Esophagus squamous epithelium (tissue), 5 donors: ENCODE measurements around the gene CALN1. TPM values are rescaled to one million over a fixed set of nuclear protein-coding genes. Genes with fewer than 3 reads are reported as not detected.

Source experiments
- DNase-seq: peaks from one replicate; lab custom pipeline; 2025; lab: John Stamatoyannopoulos, UW
- H3K27ac ChIP-seq, 4 donors: fragments of 200-600 bp; sonication (generic); one replicate each; pipeline ENCODE4 v1.5.1; 2016 to 2019; ENCODE audit warnings: mild to moderate bottlenecking in 1 of 4
- H3K27me3 ChIP-seq, 4 donors: fragments of 200-600 bp; sonication (generic); 1 replicate in 3 of 4; 2 replicates in 1 of 4; pipeline versions ENCODE4 v1.5.1 to v1.6.0; 2017 to 2021; ENCODE audit warnings: antibody characterized with exemption in 1 of 4
- H3K36me3 ChIP-seq, 3 donors: fragments of 200-600 bp; sonication (generic); one replicate each; pipeline ENCODE4 v1.5.1; 2016 to 2019
- H3K4me1 ChIP-seq, 3 donors: fragments of 200-600 bp; sonication (generic); one replicate each; pipeline ENCODE4 v1.5.1; 2017 to 2019
- H3K4me3 ChIP-seq, 4 donors: fragments of 200-600 bp; sonication (generic); 1 replicate in 3 of 4; 2 replicates in 1 of 4; pipeline ENCODE4 v1.5.1; 2016 to 2019; ENCODE audit warnings: mild to moderate bottlenecking in 2 of 4, moderate library complexity in 1 of 4
- H3K9me3 ChIP-seq, 3 donors: fragments of 200-600 bp; sonication (generic); one replicate each; pipeline ENCODE4 v1.5.1; 2016 to 2019
- CTCF ChIP-seq, 6 experiments: fragments of 450-650 bp in 4 of 6; fragments of 200-600 bp in 2 of 6; sonication (generic) in 2 of 6; IDR thresholded peaks; one replicate each; pipeline ENCODE4 v1.5.1; 2016 to 2019; ENCODE audit warnings: antibody characterized with exemption in 6 of 6, mild to moderate bottlenecking in 4 of 6, moderate library complexity in 4 of 6
- POLR2A ChIP-seq, 4 donors: fragments of 450-650 bp; IDR thresholded peaks; one replicate each; pipeline ENCODE4 v1.6.1; 2017; ENCODE audit warnings: antibody characterized with exemption in 4 of 4, mild to moderate bottlenecking in 4 of 4, moderate library complexity in 3 of 4
- WGBS, 2 donors: methylation state at CpG; one replicate each; pipeline ENCODE4 v1.1.5; 2018; 5-methylcytosine and 5-hydroxymethylcytosine counted together
- intact Hi-C: fragments of 100-400 bp; cut with DNase I; formaldehyde crosslinking; loops from one replicate; pipeline ENCODE4 v1.15.0; 2022
- total RNA-seq, 4 donors: library from RNA; depleted of rRNA; stranded (reverse); fragments of >200 nt; gene quantifications; one replicate each; pipeline ENCODE4 v1.1.0, GENCODE V29; 2016
- donor health status: DM: yes; HTN: yes; CAD: no.

The CALN1 gene
- total RNA-seq, 4 donors from 2014 or later: 0.83 TPM; not detected in 3

- 28 to 51% methylated on average over 8 of the region's 8 CpGs for WGBS, 2 donors
- H3K4me3 ChIP-seq: no peak overlapping the region
- H3K4me1 ChIP-seq: no peaks in the 10 kb centered on the region
- no peaks in the 10 kb centered on the region for H3K36me3 ChIP-seq
- H3K27me3 ChIP-seq: no peaks in the 10 kb centered on the region
- intact Hi-C loops: no loop called here
- TF ChIP-seq CTCF (IDR thresholded peaks at IDR 0.05) (peak in 1 of 6 experiments; percentile 14), POLR2A (IDR thresholded peaks at IDR 0.05) (no peak)
- DNase-seq: no peak
- no peak overlapping the region for H3K27ac ChIP-seq
- H3K9me3 ChIP-seq: no peaks in the 10 kb centered on the region
These were observed 424.9 kb downstream of the CALN1 start for GRCh38 chr7:71987200-71987767.

DNA sequence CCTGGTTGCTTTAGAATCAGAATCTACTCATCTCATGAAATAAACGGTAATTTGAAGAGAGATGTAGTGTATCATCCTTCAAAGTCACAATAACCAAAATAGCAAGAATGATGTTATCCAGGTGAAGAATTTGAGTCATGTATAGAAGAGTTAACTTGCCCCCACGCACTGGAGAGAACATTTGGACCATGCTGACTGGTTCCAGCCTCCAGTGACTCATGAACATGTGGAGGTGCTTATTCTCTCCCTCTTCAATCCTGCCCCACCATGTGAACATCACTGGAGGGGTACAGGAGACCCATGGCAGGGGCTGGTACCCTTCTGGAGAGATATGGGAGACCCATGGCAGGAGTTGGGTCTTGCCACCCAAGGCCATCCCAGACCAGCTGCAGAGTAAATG, 427.8 kb downstream of the CALN1 start:
- Histone ChIP-seq H3K36me3 (no peaks in the 10 kb centered on the region), H3K27me3 (no peaks in the 10 kb centered on the region), H3K9me3 (no peaks in the 10 kb centered on the region), H3K4me3 (no peak overlapping the region), H3K27ac (no peak overlapping the region), H3K4me1 (no peaks in the 10 kb centered on the region)
- DNase-seq: no peak
- WGBS, 2 donors: 47 to 62% methylated on average over 2 of the region's 2 CpGs
- intact Hi-C loops: no loop called here
- TF ChIP-seq POLR2A (IDR thresholded peaks at IDR 0.05) (no peak), CTCF (IDR thresholded peaks at IDR 0.05) (no peak)

DNA sequence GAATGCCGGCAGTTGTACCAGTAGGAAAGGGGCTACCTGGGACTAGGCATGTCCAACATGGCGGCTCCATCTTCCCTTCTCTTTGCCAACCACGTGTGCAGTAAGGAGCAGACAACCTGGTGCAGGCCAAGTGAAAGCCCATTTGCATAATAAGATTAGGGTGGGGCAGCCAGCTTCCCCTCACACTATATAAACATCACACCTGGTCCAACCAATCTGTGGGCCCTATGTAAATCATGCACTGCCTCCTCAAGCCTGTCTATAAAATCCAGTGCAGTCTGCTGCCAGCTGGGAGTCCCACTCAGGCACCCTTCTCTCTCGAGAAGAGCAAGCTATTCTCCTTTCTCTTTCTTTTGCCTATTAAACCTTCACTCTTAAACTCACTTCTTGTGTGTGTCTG, 429.3 kb downstream of the CALN1 start:
- Histone ChIP-seq H3K27ac (no peak overlapping the region), H3K36me3 (no peaks in the 10 kb centered on the region), H3K4me1 (no peaks in the 10 kb centered on the region), H3K9me3 (no peaks in the 10 kb centered on the region), H3K27me3 (no peaks in the 10 kb centered on the region), H3K4me3 (no peak overlapping the region)
- 51 to 56% methylated on average over 4 of the region's 4 CpGs for WGBS, 2 donors
- intact Hi-C loops: no loop called here
- no peak for TF ChIP-seq CTCF (IDR thresholded peaks at IDR 0.05)
- TF ChIP-seq POLR2A (IDR thresholded peaks at IDR 0.05): no peak
- no peak for DNase-seq

GRCh38 chr7:71976645-71977044, 435.5 kb downstream of the CALN1 start:
- no peaks in the 10 kb centered on the region for H3K9me3 ChIP-seq
- no peak overlapping the region for H3K27ac ChIP-seq
- intact Hi-C loops: no loop called here
- no peaks in the 10 kb centered on the region for H3K27me3 ChIP-seq
- no peaks in the 10 kb centered on the region for H3K36me3 ChIP-seq
- WGBS, 2 donors: 66% methylated on average over 7 of the region's 7 CpGs
- no peak for DNase-seq
- H3K4me1 ChIP-seq: no peaks in the 10 kb centered on the region
- H3K4me3 ChIP-seq: no peak overlapping the region
- TF ChIP-seq POLR2A (IDR thresholded peaks at IDR 0.05) (no peak), CTCF (IDR thresholded peaks at IDR 0.05) (no peak)

GRCh38 chr7:71974611-71975010, 437.5 kb downstream of the CALN1 start:
- no peaks in the 10 kb centered on the region for H3K4me1 ChIP-seq
- H3K9me3 ChIP-seq: no peaks in the 10 kb centered on the region
- no peak overlapping the region for H3K27ac ChIP-seq
- TF ChIP-seq POLR2A (IDR thresholded peaks at IDR 0.05) (no peak), CTCF (IDR thresholded peaks at IDR 0.05) (no peak)
- no peaks in the 10 kb centered on the region for H3K36me3 ChIP-seq
- WGBS, 2 donors: 35 to 61% methylated on average over 2 to 7 of the region's 7 CpGs
- no peak overlapping the region for H3K4me3 ChIP-seq
- intact Hi-C loops: no loop called here
- no peak for DNase-seq
- H3K27me3 ChIP-seq: no peaks in the 10 kb centered on the region
